Activated CD8-positive, alpha-beta memory T cell treated with anti-CD3 and anti-CD28 coated beads for 48 hours (primary cell): ENCODE data around the gene TCF4.

ENCODE experiments used
- DNase-seq, 3 experiments: peaks; one replicate each; pipeline ENCODE4 v3.0.0-alpha.2; 2020; ENCODE audit warnings: low read depth in 2 of 3, low spot score in 2 of 3

Gene TCF4

DNA sequence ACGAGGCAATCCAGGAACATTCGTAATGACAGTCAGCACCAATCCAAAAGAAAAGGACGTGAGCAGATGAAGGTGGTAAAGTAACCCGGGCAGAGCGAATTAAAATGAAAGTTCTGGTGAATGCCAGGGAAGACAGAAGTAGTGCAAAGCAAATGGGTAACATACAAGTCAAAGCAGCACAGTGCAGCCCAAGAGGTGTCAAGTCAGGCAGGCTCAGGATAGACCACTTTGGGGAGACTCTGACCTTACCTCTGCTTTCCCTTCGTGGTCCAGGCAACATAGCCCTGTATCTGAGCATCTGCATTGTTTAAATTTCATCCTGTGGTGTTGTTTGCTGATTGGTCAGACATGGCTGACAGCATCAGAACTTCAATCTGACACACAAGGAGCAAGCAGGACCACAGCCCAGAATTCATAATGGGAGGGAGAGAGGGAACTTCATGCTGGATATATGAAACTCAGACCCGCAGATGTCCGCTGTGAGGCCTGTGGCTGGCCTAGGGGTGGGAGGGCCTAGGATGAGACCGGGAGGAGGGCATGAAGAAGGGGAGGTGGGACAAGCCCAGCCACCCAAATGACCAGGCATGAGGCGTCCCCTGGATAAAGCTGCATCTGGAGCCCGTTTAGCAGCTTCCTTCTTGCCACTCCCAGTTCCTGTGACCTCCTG, 285.7 kb downstream of the TCF4 start:
- no peak for DNase-seq

DNA sequence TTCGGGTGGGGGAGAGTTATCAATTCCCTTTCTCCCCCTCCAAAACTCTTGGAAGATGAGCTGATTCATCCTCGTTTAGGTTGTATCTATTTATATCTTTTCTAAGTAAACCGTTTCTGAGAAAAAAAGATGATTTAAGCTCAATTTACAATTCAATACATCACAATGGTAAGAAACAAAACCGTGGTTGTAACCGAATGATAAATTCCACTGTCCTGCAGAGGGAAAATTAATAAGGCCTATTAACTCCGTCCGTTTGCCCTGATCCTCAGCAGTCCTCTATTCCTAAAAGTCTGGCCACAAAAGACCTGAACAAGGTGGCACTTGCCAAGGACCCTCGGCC, 286.2 kb downstream of the TCF4 start:
- no peak for DNase-seq

DNA sequence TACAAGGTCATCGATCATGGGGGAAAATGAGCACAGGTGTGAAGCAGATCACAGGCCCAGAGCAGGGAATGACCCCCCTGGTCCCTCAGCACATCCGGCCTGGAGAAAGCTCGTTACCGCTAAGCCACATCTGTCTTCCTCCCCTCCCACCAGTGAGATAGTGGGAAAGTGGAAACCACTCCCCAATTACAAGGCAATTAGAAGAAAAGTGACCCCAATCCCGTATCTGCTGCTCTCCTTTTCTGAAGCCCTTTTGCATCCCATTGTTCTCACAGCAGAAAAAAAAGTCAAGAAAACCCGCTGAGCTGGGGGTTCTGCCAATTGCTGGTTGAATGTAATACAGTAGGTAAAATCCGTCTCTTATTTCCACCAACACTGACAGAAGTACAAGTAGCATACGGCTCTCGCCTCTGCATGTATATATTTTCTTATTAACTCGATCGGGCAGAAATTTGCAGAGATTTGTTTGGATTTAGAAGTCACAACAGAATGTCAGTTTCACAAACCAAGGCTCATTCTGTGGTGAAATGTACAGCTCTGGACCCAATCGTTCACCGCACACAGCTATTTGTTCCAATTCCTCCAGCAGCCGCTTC, 287.0 kb downstream of the TCF4 start:
- DNase-seq: no peak

- DNase-seq: no peak
Measured at GRCh38 chr18:55300421-55300935, 287.5 kb downstream of the TCF4 start.

DNA sequence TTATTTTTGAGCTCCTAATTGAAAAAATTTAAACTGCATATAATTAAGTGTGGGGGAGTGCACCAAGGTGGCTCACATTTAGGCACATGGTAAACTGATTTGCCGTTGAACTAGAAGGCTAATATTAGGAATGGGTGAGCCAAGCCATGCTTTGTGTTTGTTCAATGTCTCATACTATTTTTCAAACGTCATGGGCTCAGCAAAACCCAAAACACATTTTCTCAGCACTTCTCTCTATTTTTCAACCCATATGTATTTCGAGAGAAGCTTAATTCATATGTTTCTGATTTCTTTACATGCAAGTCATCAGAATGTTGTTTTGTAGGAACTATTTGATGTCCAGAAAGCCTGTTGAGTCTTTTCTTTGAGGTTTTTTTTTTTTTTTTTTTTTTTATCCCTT, 291.2 kb downstream of the TCF4 start:
- DNase-seq: no peak

DNA sequence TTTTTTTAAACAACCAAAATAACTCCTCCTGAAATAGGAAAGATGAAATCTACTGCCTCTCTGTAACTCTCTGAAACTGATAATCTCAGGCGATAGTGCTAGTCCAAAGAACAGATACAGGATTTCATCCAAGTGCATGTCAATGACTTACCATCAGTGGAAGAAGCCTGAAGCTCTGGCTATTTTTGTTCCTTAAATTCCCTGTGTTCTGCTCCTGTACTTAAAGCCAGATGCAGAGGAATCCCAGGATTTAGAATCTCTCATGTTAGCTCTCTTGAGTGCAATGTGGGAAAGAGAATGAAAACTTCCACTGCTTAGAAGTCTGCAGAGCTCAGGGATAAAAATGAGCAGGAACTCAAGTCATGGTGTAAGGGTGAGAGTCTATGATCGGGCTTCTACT, 291.9 kb downstream of the TCF4 start:
- DNase-seq: no peak

GRCh38 chr18:55290898-55291297, 297.1 kb downstream of the TCF4 start:
- no peak for DNase-seq

- DNase-seq: no peak
Measured at GRCh38 chr18:55289775-55290174, 298.2 kb downstream of the TCF4 start.

GRCh38 chr18:55289048-55289447, 298.9 kb downstream of the TCF4 start:
- no peak for DNase-seq

- DNase-seq: no peak
Measured at GRCh38 chr18:55287935-55288868, 299.8 kb downstream of the TCF4 start.

DNA sequence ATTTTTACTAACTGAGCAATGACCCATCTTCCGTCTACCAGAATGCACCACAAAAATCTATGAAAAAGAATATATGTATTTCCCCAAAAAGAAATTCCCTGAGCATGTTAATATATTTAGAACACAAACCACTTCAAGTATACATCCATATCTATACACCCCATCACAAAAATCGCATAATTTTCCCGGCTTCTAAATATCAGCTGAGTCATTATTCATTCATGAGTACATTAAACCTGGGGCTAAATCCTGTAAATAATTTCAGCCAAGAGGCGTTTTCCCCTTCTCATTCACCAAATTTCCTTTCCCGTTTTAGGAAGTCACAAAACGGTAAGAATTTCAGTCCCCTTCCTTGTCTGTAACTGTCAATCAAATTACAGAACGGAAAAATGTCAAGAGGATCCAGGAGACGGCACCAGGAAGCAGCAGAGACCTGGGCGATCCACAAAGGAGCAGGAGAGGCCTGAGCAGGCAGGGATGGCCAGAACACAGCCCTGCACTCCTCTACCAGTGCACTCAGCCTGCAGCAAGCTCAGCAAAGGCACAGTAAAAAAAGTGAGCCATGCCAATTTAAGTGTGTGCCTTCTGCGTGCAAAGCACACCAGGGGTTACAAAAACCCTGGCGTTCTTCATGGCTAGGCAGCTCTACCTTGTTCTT, 300.7 kb downstream of the TCF4 start:
- DNase-seq: no peak

- no peak for DNase-seq
Measured at GRCh38 chr18:55286257-55286825, 301.7 kb downstream of the TCF4 start.

DNA sequence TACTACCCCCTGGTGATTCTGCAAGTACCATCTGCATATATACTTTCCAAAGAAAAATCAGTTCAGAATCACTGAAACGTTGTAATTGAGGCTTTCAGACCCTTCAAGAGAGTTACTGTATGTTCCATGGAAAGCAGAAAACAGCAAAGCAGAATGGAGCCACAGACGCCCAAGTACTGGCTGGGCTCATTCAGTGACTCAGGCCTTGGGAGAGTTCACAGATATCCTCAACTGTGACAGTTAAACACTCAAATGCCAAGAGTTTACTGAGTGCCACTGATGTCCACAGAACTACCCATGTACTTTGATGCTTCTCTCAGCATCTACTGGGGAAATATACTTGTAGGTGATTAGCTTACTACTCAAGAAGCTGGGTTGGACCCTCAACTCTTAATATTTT, 303.4 kb downstream of the TCF4 start:
- no peak for DNase-seq

DNA sequence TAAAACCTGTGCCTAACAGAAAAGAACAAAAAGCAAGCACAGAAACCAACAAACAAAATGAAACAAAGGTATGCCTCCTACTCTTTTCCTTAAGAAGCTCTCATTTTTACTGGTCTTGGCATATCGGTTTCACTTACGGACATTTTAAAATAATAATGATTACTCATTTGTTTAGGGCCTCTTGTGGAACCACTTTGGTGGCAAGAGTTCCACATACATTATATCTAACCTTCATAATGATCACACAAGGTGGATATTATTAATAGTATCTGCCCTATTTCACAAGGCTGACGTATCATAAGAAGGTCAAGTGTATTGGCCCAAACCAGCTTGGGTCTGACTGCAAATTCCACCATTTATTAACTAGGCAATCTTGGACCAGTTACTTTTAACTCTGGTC, 304.7 kb downstream of the TCF4 start:
- no peak for DNase-seq

DNA sequence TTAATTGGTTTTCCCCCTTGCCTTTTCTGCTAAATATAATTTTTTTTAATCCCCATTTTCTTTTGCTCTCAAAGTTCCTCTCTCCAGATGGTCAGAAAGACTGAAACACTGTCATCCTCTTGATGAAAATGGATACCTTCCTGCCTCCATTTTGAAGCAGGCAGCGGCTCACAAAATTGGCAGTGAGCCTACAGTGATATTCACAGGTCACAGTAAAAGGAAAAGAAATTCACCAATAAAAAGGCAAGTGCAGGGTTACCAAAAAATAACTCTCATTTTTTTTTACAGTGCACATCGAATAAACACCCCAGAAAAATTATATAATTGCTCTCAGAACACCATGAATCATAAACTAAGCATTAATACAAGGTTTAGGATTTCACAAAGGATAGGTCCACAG, 307.5 kb downstream of the TCF4 start:
- DNase-seq: no peak

- DNase-seq: no peak
Measured at GRCh38 chr18:55275039-55275901, 312.7 kb downstream of the TCF4 start.

GRCh38 chr18:55272510-55273243, 315.3 kb downstream of the TCF4 start:
- no peak for DNase-seq

GRCh38 chr18:55269622-55270021, 318.4 kb downstream of the TCF4 start:
- DNase-seq: no peak

GRCh38 chr18:55268628-55269275, 319.2 kb downstream of the TCF4 start:
- DNase-seq: no peak
